Erythroblast (primary cell): ENCODE measurements around the gene ZNF133.

Experiments used
- GATA1 ChIP-seq: IDR thresholded peaks from 2 replicates; pipeline ENCODE4 v1.6.1; 2011; ENCODE audit warnings: low read depth, mild to moderate bottlenecking, control low read depth, low read length, moderate library complexity
- POLR2A ChIP-seq: IDR thresholded peaks from 2 replicates; pipeline ENCODE4 v1.6.1; 2011; ENCODE audit warnings: mild to moderate bottlenecking, low read length

- TF ChIP-seq POLR2A = no peak
- TF ChIP-seq GATA1 = no peak
These were observed 16.3 kb downstream of the ZNF133 start for GRCh38 chr20:18304618-18305017.
